Esophagus muscularis mucosa (tissue), 4 donors: ENCODE measurements around the gene SPTBN1. TPM values are rescaled to one million over a fixed set of nuclear protein-coding genes. Genes with fewer than 3 reads are reported as not detected.

Experiments used
- DNase-seq: peaks from one replicate; pipeline ENCODE4 v3.0.0-alpha.2; 2017; ENCODE audit errors: extremely low spot score
- H3K27ac ChIP-seq, 4 donors: fragments of 200-600 bp; sonication (generic); replicated peaks in 1 of 4; 1 replicate in 3 of 4; 2 replicates in 1 of 4; pipeline ENCODE4 v1.5.1; 2016 to 2019; ENCODE audit warnings: mild to moderate bottlenecking in 1 of 4
- H3K27me3 ChIP-seq, 4 donors: fragments of 200-600 bp; sonication (generic); one replicate each; pipeline versions ENCODE4 v1.5.1 to v1.6.0; 2016 to 2019
- H3K36me3 ChIP-seq, 4 donors: fragments of 200-600 bp; sonication (generic); one replicate each; pipeline ENCODE4 v1.5.1; 2016 to 2019
- H3K4me1 ChIP-seq, 4 donors: fragments of 200-600 bp; sonication (generic); one replicate each; pipeline ENCODE4 v1.5.1; 2016 to 2019
- H3K4me3 ChIP-seq, 4 donors: fragments of 200-600 bp; sonication (generic); 1 replicate in 2 of 4; 2 replicates in 2 of 4; pipeline ENCODE4 v1.5.1; 2016 to 2019; ENCODE audit warnings: mild to moderate bottlenecking in 4 of 4, moderate library complexity in 1 of 4
- H3K9me3 ChIP-seq, 4 donors: fragments of 200-600 bp; sonication (generic); 1 replicate in 3 of 4; 2 replicates in 1 of 4; pipeline ENCODE4 v1.5.1; 2016 to 2019
- CTCF ChIP-seq, 3 experiments: fragments of 200-600 bp in 2 of 3; fragments of 450-650 bp in 1 of 3; sonication (generic) in 2 of 3; IDR thresholded peaks; one replicate each; pipeline ENCODE4 v1.5.1; 2017 to 2019; ENCODE audit warnings: antibody characterized with exemption in 3 of 3, mild to moderate bottlenecking in 2 of 3, moderate library complexity in 1 of 3
- EP300 ChIP-seq: sonication (generic); formaldehyde crosslinking; IDR thresholded peaks from one replicate; pipeline ENCODE4 v1.6.1; 2017; ENCODE audit warnings: antibody characterized with exemption
- POLR2A ChIP-seq: fragments of 450-650 bp; IDR thresholded peaks from one replicate; pipeline ENCODE4 v1.6.1; 2017; ENCODE audit warnings: antibody characterized with exemption, moderate library complexity, mild to moderate bottlenecking, low read depth
- POLR2AphosphoS5 ChIP-seq, 2 donors: sonication (generic); formaldehyde crosslinking; IDR thresholded peaks; one replicate each; pipeline ENCODE4 v1.6.1; 2017; ENCODE audit warnings: antibody characterized with exemption in 2 of 2
- WGBS: methylation state at CpG from one replicate; pipeline ENCODE4 v1.1.5; 2018; 5-methylcytosine and 5-hydroxymethylcytosine counted together
- intact Hi-C: fragments of 100-400 bp; cut with DNase I; formaldehyde crosslinking; loops from one replicate; pipeline ENCODE4 v1.15.1; 2023
- total RNA-seq, 4 donors: library from RNA; depleted of rRNA; stranded (reverse); fragments of >200 nt; gene quantifications; one replicate each; pipeline versions ENCODE4 v1.1.0 to v1.2.1, GENCODE V29; 2016

The SPTBN1 gene
- total RNA-seq, 4 donors from 2014 or later, result 465 to 600 (median 547) TPM

GRCh38 chr2:54557601-54558187 lies 101.6 kb downstream of the SPTBN1 start:
- Histone ChIP-seq H3K27ac (peak overlapping the region; percentile 83 to 92 (median 85)), H3K27me3 (no peaks in the 10 kb centered on the region), H3K4me1 (peaks cover 87 to 98% (median 93%) of the 10 kb centered on the region in 4 donors), H3K4me3 (peak overlapping the region; percentile 54 to 62 (median 57)), H3K9me3 (no peaks in the 10 kb centered on the region), H3K36me3 (no peaks in the 10 kb centered on the region)
- intact Hi-C loops, result no loop called here
- 23% methylated on average over 12 of the region's 48 CpGs for WGBS
- no peak for DNase-seq
- TF ChIP-seq CTCF (IDR thresholded peaks at IDR 0.05), result peak in 2 of 3 experiments; percentile 9 to 15
- no peak for TF ChIP-seq EP300
- peak; percentile 12 to 43 for TF ChIP-seq POLR2AphosphoS5 (IDR thresholded peaks at IDR 0.05)

GRCh38 chr2:54558188-54559005 lies 102.3 kb downstream of the SPTBN1 start:
- Histone ChIP-seq H3K4me3 (peak overlapping the region; percentile 54 to 62 (median 57)), H3K27ac (peak overlapping the region; percentile 83 to 92 (median 85)), H3K9me3 (no peaks in the 10 kb centered on the region), H3K27me3 (no peaks in the 10 kb centered on the region), H3K36me3 (no peaks in the 10 kb centered on the region), H3K4me1 (peaks cover 80 to 98% (median 92%) of the 10 kb centered on the region in 4 donors)
- TF ChIP-seq POLR2A (peak; percentile 6), POLR2AphosphoS5 (IDR thresholded peaks at IDR 0.05) (peak in 1 of 2 donors; percentile 41), CTCF (IDR thresholded peaks at IDR 0.05) (no peak), EP300 (no peak)
- WGBS, result 2% methylated on average over 39 of the region's 59 CpGs
- intact Hi-C loops, result no loop called here
- no peak for DNase-seq

GRCh38 chr2:54559006-54559445 lies 102.9 kb downstream of the SPTBN1 start:
- intact Hi-C loops, result no loop called here
- Histone ChIP-seq H3K36me3 (no peaks in the 10 kb centered on the region), H3K27ac (peak overlapping the region; percentile 83 to 92 (median 85)), H3K4me1 (peaks cover 74 to 95% (median 91%) of the 10 kb centered on the region in 4 donors), H3K27me3 (no peaks in the 10 kb centered on the region), H3K9me3 (no peaks in the 10 kb centered on the region), H3K4me3 (peak overlapping the region; percentile 54 to 62 (median 57))
- 32% methylated on average over 3 of the region's 5 CpGs for WGBS
- DNase-seq, result no peak
- TF ChIP-seq CTCF (IDR thresholded peaks at IDR 0.05) (no peak), POLR2AphosphoS5 (IDR thresholded peaks at IDR 0.05) (no peak), EP300 (no peak), POLR2A (no peak)

GRCh38 chr2:54559593-54560145 lies 103.5 kb downstream of the SPTBN1 start:
- H3K27me3 ChIP-seq, result no peaks in the 10 kb centered on the region
- H3K4me1 ChIP-seq, result peaks cover 74 to 92% (median 89%) of the 10 kb centered on the region in 4 donors
- no peaks in the 10 kb centered on the region for H3K9me3 ChIP-seq
- intact Hi-C loops, result loop anchor here (5.0 kb wide), 2 partner anchors 43 to 352 kb away; no protein-coding TSS in a partner anchor
- no peak for DNase-seq
- WGBS, result 6% methylated on average over 9 of the region's 9 CpGs
- TF ChIP-seq POLR2A (no peak), CTCF (IDR thresholded peaks at IDR 0.05) (no peak), POLR2AphosphoS5 (IDR thresholded peaks at IDR 0.05) (peak; percentile 64 to 92)
- H3K27ac ChIP-seq, result peak overlapping the region; percentile 83 to 92 (median 85)
- H3K36me3 ChIP-seq, result no peaks in the 10 kb centered on the region
- H3K4me3 ChIP-seq, result peak overlapping the region; percentile 54 to 62 (median 57)
